Tibial nerve (tissue), 4 donors: ENCODE data around the gene EBP. TPM values are rescaled to one million over a fixed set of nuclear protein-coding genes. Genes with fewer than 3 reads are reported as not detected.

ENCODE experiments used
- DNase-seq, 2 donors: peaks; one replicate each; pipeline ENCODE4 v3.0.0-alpha.2; 2019; ENCODE audit warnings: low spot score in 2 of 2
- H3K27ac ChIP-seq, 4 donors: fragments of 200-600 bp; sonication (generic) in 3 of 4; one replicate each; pipeline ENCODE4 v1.5.1; 2017 to 2019; ENCODE audit warnings: mild to moderate bottlenecking in 1 of 4
- H3K27me3 ChIP-seq, 2 donors: fragments of 200-600 bp; sonication (generic) in 1 of 2; one replicate each; pipeline versions ENCODE4 v1.5.1 to v1.6.0; 2017 to 2019
- H3K36me3 ChIP-seq, 3 donors: fragments of 200-600 bp; sonication (generic); one replicate each; pipeline ENCODE4 v1.5.1; 2018 to 2019
- H3K4me1 ChIP-seq, 4 donors: fragments of 200-600 bp; sonication (generic) in 3 of 4; one replicate each; pipeline ENCODE4 v1.5.1; 2017 to 2019
- H3K4me3 ChIP-seq, 4 donors: fragments of 200-600 bp; sonication (generic) in 3 of 4; one replicate each; pipeline ENCODE4 v1.5.1; 2017 to 2019; ENCODE audit warnings: mild to moderate bottlenecking in 1 of 4, moderate library complexity in 1 of 4
- H3K9me3 ChIP-seq, 4 donors: fragments of 200-600 bp; sonication (generic) in 3 of 4; one replicate each; pipeline ENCODE4 v1.5.1; 2017 to 2019
- CTCF ChIP-seq, 5 experiments: fragments of 200-600 bp in 3 of 5; fragments of 450-650 bp in 2 of 5; sonication (generic) in 3 of 5; IDR thresholded peaks; one replicate each; pipeline ENCODE4 v1.5.1; 2016 to 2019; ENCODE audit warnings: antibody characterized with exemption in 5 of 5, mild to moderate bottlenecking in 3 of 5, moderate library complexity in 2 of 5
- EP300 ChIP-seq, 2 donors: sonication (generic); formaldehyde crosslinking; IDR thresholded peaks; one replicate each; pipeline ENCODE4 v1.6.1; 2017; ENCODE audit warnings: antibody characterized with exemption in 2 of 2, mild to moderate bottlenecking in 1 of 2
- POLR2A ChIP-seq, 2 donors: fragments of 450-650 bp; IDR thresholded peaks; one replicate each; pipeline ENCODE4 v1.6.1; 2017; ENCODE audit warnings: antibody characterized with exemption in 2 of 2, mild to moderate bottlenecking in 2 of 2, moderate library complexity in 2 of 2
- WGBS, 2 donors: methylation state at CpG; one replicate each; pipeline ENCODE4 v1.1.5; 2018; 5-methylcytosine and 5-hydroxymethylcytosine counted together
- total RNA-seq, 4 donors: library from RNA; depleted of rRNA; stranded (reverse); fragments of >200 nt; gene quantifications; one replicate each; pipeline ENCODE4 v1.1.0, GENCODE V29; 2016

Gene EBP
- total RNA-seq, 4 donors from 2014 or later = 21.1 to 29.2 (median 23.6) TPM

- no peak for DNase-seq
- Histone ChIP-seq H3K4me1 (no peaks in the 10 kb centered on the region), H3K27ac (no peak overlapping the region), H3K9me3 (no peaks in the 10 kb centered on the region), H3K4me3 (no peak overlapping the region), H3K36me3 (peaks cover 0 to 4% (median 0%) of the 10 kb centered on the region in 3 donors), H3K27me3 (no peaks in the 10 kb centered on the region)
- no peak for TF ChIP-seq CTCF (IDR thresholded peaks at IDR 0.05)
- TF ChIP-seq EP300 (IDR thresholded peaks at IDR 0.05) = no peak
- TF ChIP-seq POLR2A (IDR thresholded peaks at IDR 0.05) = no peak
- WGBS, 2 donors = 80 to 93% methylated on average over 9 of the region's 9 CpGs
These were observed 29.8 kb upstream of the EBP start for GRCh38 chrX:48491809-48492208.

GRCh38 chrX:48492293-48492910, 29.2 kb upstream of the EBP start:
- no peaks in the 10 kb centered on the region for H3K27me3 ChIP-seq
- no peaks in the 10 kb centered on the region for H3K9me3 ChIP-seq
- WGBS, 2 donors = 48 to 73% methylated on average over 4 to 7 of the region's 7 CpGs
- H3K4me3 ChIP-seq = no peak overlapping the region
- DNase-seq = no peak
- H3K36me3 ChIP-seq = no peaks in the 10 kb centered on the region
- no peak overlapping the region for H3K27ac ChIP-seq
- no peaks in the 10 kb centered on the region for H3K4me1 ChIP-seq
- TF ChIP-seq POLR2A (IDR thresholded peaks at IDR 0.05) (no peak), CTCF (IDR thresholded peaks at IDR 0.05) (no peak), EP300 (IDR thresholded peaks at IDR 0.05) (no peak)

GRCh38 chrX:48493890-48494364, 27.7 kb upstream of the EBP start:
- Histone ChIP-seq H3K4me3 (no peak overlapping the region), H3K27me3 (no peaks in the 10 kb centered on the region), H3K9me3 (no peaks in the 10 kb centered on the region), H3K36me3 (no peaks in the 10 kb centered on the region), H3K27ac (no peak overlapping the region), H3K4me1 (no peaks in the 10 kb centered on the region)
- DNase-seq = no peak
- TF ChIP-seq CTCF (IDR thresholded peaks at IDR 0.05) (no peak), POLR2A (IDR thresholded peaks at IDR 0.05) (no peak), EP300 (IDR thresholded peaks at IDR 0.05) (no peak)
- 20 to 35% methylated on average over 4 to 10 of the region's 10 CpGs for WGBS, 2 donors

GRCh38 chrX:48496660-48497059, 24.9 kb upstream of the EBP start:
- WGBS, 2 donors = 73 to 83% methylated on average over 4 of the region's 4 CpGs

More at GRCh38 chrX:48496660-48497059, 24.9 kb upstream of the EBP start:
- H3K27ac ChIP-seq = no peak overlapping the region
- no peaks in the 10 kb centered on the region for H3K4me1 ChIP-seq
- DNase-seq = no peak
- no peaks in the 10 kb centered on the region for H3K9me3 ChIP-seq
- no peak for TF ChIP-seq CTCF (IDR thresholded peaks at IDR 0.05)
- no peak for TF ChIP-seq POLR2A (IDR thresholded peaks at IDR 0.05)
- no peak for TF ChIP-seq EP300 (IDR thresholded peaks at IDR 0.05)
- no peak overlapping the region for H3K4me3 ChIP-seq
- no peaks in the 10 kb centered on the region for H3K27me3 ChIP-seq
- H3K36me3 ChIP-seq = no peaks in the 10 kb centered on the region
